ENCODE data around the gene WFDC9. TPM values are rescaled to one million over a fixed set of nuclear protein-coding genes. Genes with fewer than 3 reads are reported as not detected.

The WFDC9 gene
- total and polyA plus RNA-seq, 2 of the 8 experiments (the other 6 are each of a cell fraction or from before 2014, with no cell fraction given) = not detected

DNA sequence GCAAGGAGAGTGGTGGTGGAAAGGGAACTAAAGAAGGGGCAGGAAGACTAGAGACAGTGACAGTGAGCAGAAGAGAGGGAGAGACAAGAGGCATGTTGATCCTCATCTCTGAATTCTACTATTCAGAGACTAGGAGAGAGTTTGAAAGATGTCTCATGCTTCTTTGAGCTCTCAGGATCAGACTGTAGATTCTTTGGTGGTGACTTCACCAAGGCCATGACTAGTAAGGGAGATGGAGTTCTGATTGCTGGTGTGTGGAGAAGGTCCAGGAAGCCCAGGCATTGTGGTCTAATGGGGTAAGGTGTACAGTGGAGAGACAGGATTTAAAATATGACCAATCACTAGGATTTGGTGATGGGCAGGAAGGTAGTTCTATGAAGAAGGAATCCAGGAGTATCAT lies 713 bp downstream of the WFDC9 start (continued):
- TF ChIP-seq CHD7 (IDR thresholded peaks at IDR 0.05; ENCODE audit: insufficient replicate concordance, low read length) = no peak
- TF ChIP-seq FOSL1 (IDR thresholded peaks at IDR 0.05; ENCODE audit: insufficient read depth, low read depth, low read length) = no peak
